Tibial artery (tissue), 4 donors: ENCODE results near the gene DARS2.

Source experiments
- DNase-seq, 2 donors: peaks; one replicate each; pipeline ENCODE4 v3.0.0-alpha.2; 2019
- H3K27ac ChIP-seq, 2 donors: fragments of 200-600 bp; sonication (generic) in 1 of 2; 1 replicate in 1 of 2; 2 replicates in 1 of 2; pipeline ENCODE4 v1.5.1; 2018 to 2019; ENCODE audit warnings: mild to moderate bottlenecking in 1 of 2
- H3K27me3 ChIP-seq, 2 donors: fragments of 200-600 bp; sonication (generic) in 1 of 2; one replicate each; pipeline versions ENCODE4 v1.5.1 to v1.6.0; 2016 to 2019
- H3K36me3 ChIP-seq, 3 donors: fragments of 200-600 bp; sonication (generic) in 2 of 3; one replicate each; pipeline ENCODE4 v1.5.1; 2016 to 2019; ENCODE audit warnings: mild to moderate bottlenecking in 2 of 3
- H3K4me1 ChIP-seq, 4 donors: fragments of 200-600 bp; sonication (generic) in 2 of 4; 1 replicate in 3 of 4; 2 replicates in 1 of 4; pipeline ENCODE4 v1.5.1; 2016 to 2019
- H3K4me3 ChIP-seq, 2 donors: fragments of 200-600 bp; sonication (generic) in 1 of 2; 1 replicate in 1 of 2; 2 replicates in 1 of 2; pipeline ENCODE4 v1.5.1; 2018 to 2019; ENCODE audit warnings: mild to moderate bottlenecking in 2 of 2
- H3K9me3 ChIP-seq, 3 donors: fragments of 200-600 bp; sonication (generic) in 1 of 3; one replicate each; pipeline ENCODE4 v1.5.1; 2016 to 2019
- CTCF ChIP-seq, 2 experiments: fragments of 200-600 bp in 1 of 2; fragments of 450-650 bp in 1 of 2; IDR thresholded peaks; one replicate each; pipeline ENCODE4 v1.5.1; 2017 to 2019; ENCODE audit warnings: antibody characterized with exemption in 2 of 2, mild to moderate bottlenecking in 1 of 2, moderate library complexity in 1 of 2
- intact Hi-C: fragments of 100-400 bp; cut with DNase I; formaldehyde crosslinking; loops from one replicate; pipeline ENCODE4 v1.15.0; 2023; ENCODE audit warnings: low total_unique reads

DARS2 gene

DNA sequence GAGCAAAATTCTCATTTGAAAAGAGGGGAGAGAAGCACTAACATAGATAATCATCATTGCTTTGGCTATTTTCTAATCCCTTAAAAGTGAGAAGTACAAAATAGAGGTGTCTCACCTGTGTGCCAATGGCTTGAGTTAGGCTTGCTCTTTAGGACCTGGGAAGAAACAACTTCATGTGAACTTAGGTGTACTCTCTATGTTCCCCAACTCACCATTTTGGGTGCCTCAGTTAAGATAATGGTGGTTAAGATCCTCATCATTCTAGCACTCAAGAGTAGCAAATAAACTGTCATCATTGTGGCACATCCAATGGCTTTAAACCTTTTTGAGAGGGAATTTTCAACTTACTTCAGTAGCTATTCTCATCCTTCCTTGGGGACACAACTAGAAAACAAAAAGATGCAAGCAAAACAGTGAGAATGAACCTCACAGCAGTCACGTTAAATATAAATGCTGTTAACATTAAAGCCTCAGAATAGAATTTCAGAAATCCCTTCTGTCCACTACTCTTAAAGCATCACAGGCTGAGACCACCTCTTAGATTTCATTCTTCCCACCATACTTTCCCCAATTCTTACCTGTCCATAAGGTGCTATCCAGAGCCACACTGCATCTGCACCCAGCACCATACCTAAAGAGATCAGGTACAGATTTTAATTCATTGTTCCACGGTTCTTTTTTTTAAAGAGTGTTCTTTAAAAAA lies 42.1 kb downstream of the DARS2 start:
- Histone ChIP-seq H3K4me1 (peaks cover 0 to 33% (median 9%) of the 10 kb centered on the region in 4 donors), H3K36me3 (peaks cover 27 to 53% (median 53%) of the 10 kb centered on the region in 3 donors), H3K9me3 (no peaks in the 10 kb centered on the region), H3K27ac (peak overlapping the region in 1 of 2 donors; percentile 94), H3K27me3 (no peaks in the 10 kb centered on the region), H3K4me3 (peak overlapping the region; percentile 80 to 81)
- no peak for DNase-seq
- intact Hi-C loops, result loop anchor here (5.0 to 10.0 kb wide), 2 partner anchors 39 to 158 kb away; partner anchors contain the start of gene RC3H1
- TF ChIP-seq CTCF (IDR thresholded peaks at IDR 0.05), result no peak

DNA sequence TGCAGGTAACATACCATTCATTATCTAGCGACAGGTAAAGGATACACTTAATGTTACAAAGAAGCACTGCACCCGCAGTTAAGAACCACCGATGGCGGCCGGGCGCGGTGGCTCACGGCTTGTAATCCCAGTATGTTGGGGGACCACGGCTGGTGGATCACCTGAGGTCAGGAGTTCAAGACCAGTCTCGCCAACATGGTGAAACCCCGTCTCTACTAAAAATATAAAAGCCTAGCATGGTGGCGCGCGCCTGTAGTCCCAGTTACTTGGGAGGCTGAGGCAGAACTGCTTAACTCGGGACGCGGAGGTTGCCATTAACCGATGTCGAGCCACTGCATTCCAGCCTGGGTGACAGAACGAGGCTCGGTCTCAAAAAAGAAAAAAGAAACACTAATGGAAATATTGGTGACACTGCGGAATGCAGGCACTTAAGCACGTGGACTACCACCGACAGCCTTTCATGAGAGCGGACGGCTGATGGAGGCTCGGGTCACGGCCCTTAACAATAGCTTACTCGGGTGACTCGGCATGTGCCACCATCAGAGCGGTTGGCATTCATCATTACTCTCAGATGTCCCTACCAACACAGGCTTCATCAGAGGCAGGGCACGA lies 42.8 kb downstream of the DARS2 start:
- intact Hi-C loops, result loop anchor here (5.0 to 10.0 kb wide), 2 partner anchors 40 to 158 kb away; partner anchors contain the start of gene RC3H1

DNA sequence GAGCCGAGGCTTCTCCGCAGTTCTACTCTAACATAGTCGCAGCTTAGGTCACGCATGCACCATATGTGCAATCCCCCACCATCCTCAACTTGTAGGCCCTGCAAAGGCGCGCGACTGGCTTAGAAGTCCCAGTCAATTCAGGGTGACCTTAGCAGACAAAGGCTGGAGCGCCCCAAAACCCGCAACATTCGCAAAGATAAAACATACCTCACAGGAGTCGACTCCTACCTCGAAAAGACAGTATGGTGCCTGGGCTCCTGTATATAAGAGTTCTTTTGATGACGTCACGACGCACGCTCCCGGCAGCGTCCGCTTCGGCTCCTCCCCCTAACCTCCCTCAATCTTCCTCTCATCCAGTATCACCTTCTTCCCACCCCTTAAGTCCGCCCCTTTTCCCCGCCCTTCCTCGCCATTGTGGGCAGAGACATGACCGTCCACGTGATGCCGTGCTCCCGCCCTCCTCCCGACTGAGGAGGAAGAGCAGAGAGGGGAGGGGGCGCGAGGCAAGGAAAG lies 43.3 kb downstream of the DARS2 start, which contains the start of gene GAS5:
GAS5 (minus strand) TSS at position 237 of the 513 bp plus-strand sequence.
- H3K4me1 ChIP-seq, result peaks cover 0 to 33% (median 9%) of the 10 kb centered on the region in 4 donors
- intact Hi-C loops, result loop anchor here (2.0 to 10.0 kb wide), 3 partner anchors 41 to 391 kb away; partner anchors contain the start of genes PRDX6 and RC3H1

More for the DNA sequence above, 42.8 kb downstream of the DARS2 start:
- H3K27me3 ChIP-seq, result no peaks in the 10 kb centered on the region
- no peak for TF ChIP-seq CTCF (IDR thresholded peaks at IDR 0.05)
- no peaks in the 10 kb centered on the region for H3K9me3 ChIP-seq
- no peak for DNase-seq
- peak overlapping the region; percentile 94 to 95 for H3K27ac ChIP-seq
- peaks cover 27 to 50% (median 49%) of the 10 kb centered on the region in 3 donors for H3K36me3 ChIP-seq
- peak overlapping the region; percentile 80 to 81 for H3K4me3 ChIP-seq
- H3K4me1 ChIP-seq, result peaks cover 0 to 33% (median 9%) of the 10 kb centered on the region in 4 donors

GRCh38 chr1:173868266-173869020 lies 44.0 kb downstream of the DARS2 start, which contains the start of gene ZBTB37:
Gene ZBTB37 (plus strand): TSS chr1:173868380. CDS start chr1:173870226, 1,846 bp downstream.
- Histone ChIP-seq H3K9me3 (no peaks in the 10 kb centered on the region), H3K4me3 (peak within 1 kb of the TSS; percentile 80 to 81), H3K27me3 (no peaks in the 10 kb centered on the region), H3K27ac (peak within 1 kb of the TSS; percentile 94 to 95), H3K36me3 (peaks cover 23 to 39% (median 39%) of the 10 kb centered on the region in 3 donors), H3K4me1 (peaks cover 0 to 33% (median 9%) of the 10 kb centered on the region in 4 donors)
- intact Hi-C loops, result loop anchor here (2.0 to 10.0 kb wide), 3 partner anchors 41 to 392 kb away; partner anchors contain the start of genes PRDX6 and RC3H1
- peak in 1 of 2 donors; percentile 72 for DNase-seq
- TF ChIP-seq CTCF (IDR thresholded peaks at IDR 0.05), result no peak

More for the DNA sequence above, 43.3 kb downstream of the DARS2 start, which contains the start of gene GAS5:
- Histone ChIP-seq H3K4me3 (peak within 1 kb of the TSS; percentile 80 to 81), H3K36me3 (peaks cover 27 to 46% (median 43%) of the 10 kb centered on the region in 3 donors), H3K27me3 (no peaks in the 10 kb centered on the region), H3K27ac (peak within 1 kb of the TSS; percentile 94 to 95), H3K9me3 (no peaks in the 10 kb centered on the region)
- peak; percentile 99 to 100 for DNase-seq
- no peak for TF ChIP-seq CTCF (IDR thresholded peaks at IDR 0.05)

DNA sequence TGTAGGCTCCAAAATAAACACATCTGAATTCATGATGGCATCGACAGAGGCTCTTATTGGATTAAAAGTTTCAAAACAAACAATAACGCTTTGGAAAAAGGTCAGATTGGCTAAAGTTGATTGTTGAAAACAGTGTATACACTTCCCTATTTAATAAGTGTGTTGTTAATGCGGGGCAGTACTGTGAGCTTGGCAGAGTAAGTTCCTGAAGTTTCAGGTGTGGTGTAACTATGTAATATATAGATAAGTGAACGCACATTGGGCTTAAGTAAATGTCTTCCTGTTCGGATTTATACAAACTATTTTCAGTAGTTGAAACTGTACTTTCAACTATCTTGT lies 44.5 kb downstream of the DARS2 start:
- Histone ChIP-seq H3K27ac (peak overlapping the region; percentile 94 to 95), H3K4me1 (peaks cover 0 to 33% (median 9%) of the 10 kb centered on the region in 4 donors), H3K36me3 (peaks cover 23 to 41% (median 37%) of the 10 kb centered on the region in 3 donors), H3K27me3 (no peaks in the 10 kb centered on the region), H3K9me3 (no peaks in the 10 kb centered on the region), H3K4me3 (peak overlapping the region; percentile 80 to 81)
- no peak for DNase-seq
- TF ChIP-seq CTCF (IDR thresholded peaks at IDR 0.05), result no peak
- intact Hi-C loops, result loop anchor here (2.0 to 10.0 kb wide), 3 partner anchors 42 to 392 kb away; partner anchors contain the start of genes PRDX6 and RC3H1
